ENCODE measurements around the gene SNU13. TPM values are rescaled to one million over a fixed set of nuclear protein-coding genes. Genes with fewer than 3 reads are reported as not detected.

The SNU13 gene
- total and polyA plus RNA-seq, 2 donors (not counting 1 experiment from before 2014, with no cell fraction given) = 61.6 to 164 TPM

DNA sequence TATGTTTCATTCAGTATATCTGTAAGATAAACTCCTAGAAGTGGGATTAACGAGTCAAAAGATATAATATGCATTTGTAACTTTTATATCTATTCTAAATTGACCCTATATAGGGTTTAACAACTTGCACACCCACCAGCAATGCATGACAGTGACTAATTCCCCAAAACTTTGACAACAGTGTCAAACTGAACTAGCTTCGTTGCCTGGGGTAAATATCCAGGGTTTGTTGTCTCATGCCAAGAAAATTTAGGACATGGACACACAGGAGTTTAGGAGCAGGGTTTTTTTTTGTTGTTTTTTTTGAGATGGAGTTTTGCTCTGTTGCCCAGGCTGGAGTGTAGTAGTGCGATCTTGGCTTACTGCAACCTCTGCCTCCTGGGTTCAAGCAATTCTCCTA is 5.1 kb downstream of the SNU13 start:
- Histone ChIP-seq H3K27ac (ENCODE audit: insufficient read depth, low read length) (no peak overlapping the region), H3K27me3 (ENCODE audit: control insufficient read depth, insufficient read depth, low read length) (no peaks in the 10 kb centered on the region), H3K9me3 (ENCODE audit: control insufficient read depth, insufficient read depth, low read depth, low read length) (no peaks in the 10 kb centered on the region), H3K4me2 (ENCODE audit: extremely low read depth, insufficient read depth, low read length) (no peak overlapping the region), H3K36me3 (ENCODE audit: control insufficient read depth, insufficient read depth, low read length) (peaks cover 4% of the 10 kb centered on the region), H4K20me1 (ENCODE audit: control insufficient read depth, extremely low read depth, insufficient read depth, low read length) (no peaks in the 10 kb centered on the region), H3K9ac (ENCODE audit: insufficient read depth, low read length) (no peak overlapping the region), H3K79me2 (ENCODE audit: control insufficient read depth, insufficient read depth, low read length) (peaks cover 91% of the 10 kb centered on the region), H3K4me3 (replicated peaks in 1 of 4; ENCODE audit: control extremely low read depth in 1 of 4, insufficient read depth in 1 of 4, low read depth in 3 of 4, low read length in 4 of 4) (no peak overlapping the region), H3K4me1 (ENCODE audit: control insufficient read depth, extremely low read depth, insufficient read depth, low read length) (peaks cover 2% of the 10 kb centered on the region), H2AFZ (ENCODE audit: low read length) (no peak overlapping the region)
- TF ChIP-seq EZH2 (IDR thresholded peaks at IDR 0.05; ENCODE audit: low read length, missing control alignments) = no peak
- TF ChIP-seq, protein P1, sequence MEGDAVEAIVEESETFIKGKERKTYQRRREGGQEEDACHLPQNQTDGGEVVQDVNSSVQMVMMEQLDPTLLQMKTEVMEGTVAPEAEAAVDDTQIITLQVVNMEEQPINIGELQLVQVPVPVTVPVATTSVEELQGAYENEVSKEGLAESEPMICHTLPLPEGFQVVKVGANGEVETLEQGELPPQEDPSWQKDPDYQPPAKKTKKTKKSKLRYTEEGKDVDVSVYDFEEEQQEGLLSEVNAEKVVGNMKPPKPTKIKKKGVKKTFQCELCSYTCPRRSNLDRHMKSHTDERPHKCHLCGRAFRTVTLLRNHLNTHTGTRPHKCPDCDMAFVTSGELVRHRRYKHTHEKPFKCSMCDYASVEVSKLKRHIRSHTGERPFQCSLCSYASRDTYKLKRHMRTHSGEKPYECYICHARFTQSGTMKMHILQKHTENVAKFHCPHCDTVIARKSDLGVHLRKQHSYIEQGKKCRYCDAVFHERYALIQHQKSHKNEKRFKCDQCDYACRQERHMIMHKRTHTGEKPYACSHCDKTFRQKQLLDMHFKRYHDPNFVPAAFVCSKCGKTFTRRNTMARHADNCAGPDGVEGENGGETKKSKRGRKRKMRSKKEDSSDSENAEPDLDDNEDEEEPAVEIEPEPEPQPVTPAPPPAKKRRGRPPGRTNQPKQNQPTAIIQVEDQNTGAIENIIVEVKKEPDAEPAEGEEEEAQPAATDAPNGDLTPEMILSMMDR (conservative IDR thresholded peaks at IDR 0.05 in 1 of 2, IDR thresholded peaks at IDR 0.05 in 1 of 2; ENCODE audit: low read depth in 1 of 2, low read length in 2 of 2) = no peak
- DNase-seq (ENCODE audit: low read depth in 2 of 2) = no peak

DNA sequence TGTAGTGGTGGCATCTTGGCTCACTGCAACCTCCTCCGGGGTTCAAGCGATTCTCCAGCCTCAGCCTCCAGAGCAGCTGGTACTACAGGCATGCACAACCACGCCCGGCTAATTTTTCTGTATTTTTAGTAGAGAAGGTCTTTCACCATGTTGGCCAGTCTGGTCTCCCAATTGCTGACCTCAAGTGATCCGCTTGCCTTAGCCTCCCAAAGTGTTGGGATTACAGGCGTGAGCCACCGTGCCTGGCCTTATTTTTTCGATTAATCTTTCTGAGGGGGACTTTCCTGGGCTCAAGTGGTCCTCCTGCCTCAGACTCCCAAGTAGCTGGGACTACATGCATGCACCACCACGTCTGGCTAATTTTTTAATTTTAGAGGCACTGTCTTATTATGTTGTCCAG is 5.6 kb downstream of the SNU13 start:
- no peaks in the 10 kb centered on the region for H3K9me3 ChIP-seq (ENCODE audit: control insufficient read depth, insufficient read depth, low read depth, low read length)
- no peak for DNase-seq (ENCODE audit: low read depth in 2 of 2)
- no peak for TF ChIP-seq EZH2 (IDR thresholded peaks at IDR 0.05; ENCODE audit: low read length, missing control alignments)
- TF ChIP-seq, protein P1 (conservative IDR thresholded peaks at IDR 0.05 in 1 of 2, IDR thresholded peaks at IDR 0.05 in 1 of 2; ENCODE audit: low read depth in 1 of 2, low read length in 2 of 2) = no peak
- H3K79me2 ChIP-seq (ENCODE audit: control insufficient read depth, insufficient read depth, low read length) = peaks cover 91% of the 10 kb centered on the region
- H2AFZ ChIP-seq (ENCODE audit: low read length) = no peak overlapping the region
- peak overlapping the region in 2 of 4 experiments; percentile 72 to 79 for H3K4me3 ChIP-seq (replicated peaks in 1 of 4; ENCODE audit: control extremely low read depth in 1 of 4, insufficient read depth in 1 of 4, low read depth in 3 of 4, low read length in 4 of 4)
- H3K4me2 ChIP-seq (ENCODE audit: extremely low read depth, insufficient read depth, low read length) = peak overlapping the region; percentile 79
- H3K27me3 ChIP-seq (ENCODE audit: control insufficient read depth, insufficient read depth, low read length) = no peaks in the 10 kb centered on the region
- H3K36me3 ChIP-seq (ENCODE audit: control insufficient read depth, insufficient read depth, low read length) = peaks cover 5% of the 10 kb centered on the region
- peaks cover 2% of the 10 kb centered on the region for H3K4me1 ChIP-seq (ENCODE audit: control insufficient read depth, extremely low read depth, insufficient read depth, low read length)
- H4K20me1 ChIP-seq (ENCODE audit: control insufficient read depth, extremely low read depth, insufficient read depth, low read length) = no peaks in the 10 kb centered on the region
- H3K9ac ChIP-seq (ENCODE audit: insufficient read depth, low read length) = no peak overlapping the region
- H3K27ac ChIP-seq (ENCODE audit: insufficient read depth, low read length) = peak overlapping the region; percentile 91

DNA sequence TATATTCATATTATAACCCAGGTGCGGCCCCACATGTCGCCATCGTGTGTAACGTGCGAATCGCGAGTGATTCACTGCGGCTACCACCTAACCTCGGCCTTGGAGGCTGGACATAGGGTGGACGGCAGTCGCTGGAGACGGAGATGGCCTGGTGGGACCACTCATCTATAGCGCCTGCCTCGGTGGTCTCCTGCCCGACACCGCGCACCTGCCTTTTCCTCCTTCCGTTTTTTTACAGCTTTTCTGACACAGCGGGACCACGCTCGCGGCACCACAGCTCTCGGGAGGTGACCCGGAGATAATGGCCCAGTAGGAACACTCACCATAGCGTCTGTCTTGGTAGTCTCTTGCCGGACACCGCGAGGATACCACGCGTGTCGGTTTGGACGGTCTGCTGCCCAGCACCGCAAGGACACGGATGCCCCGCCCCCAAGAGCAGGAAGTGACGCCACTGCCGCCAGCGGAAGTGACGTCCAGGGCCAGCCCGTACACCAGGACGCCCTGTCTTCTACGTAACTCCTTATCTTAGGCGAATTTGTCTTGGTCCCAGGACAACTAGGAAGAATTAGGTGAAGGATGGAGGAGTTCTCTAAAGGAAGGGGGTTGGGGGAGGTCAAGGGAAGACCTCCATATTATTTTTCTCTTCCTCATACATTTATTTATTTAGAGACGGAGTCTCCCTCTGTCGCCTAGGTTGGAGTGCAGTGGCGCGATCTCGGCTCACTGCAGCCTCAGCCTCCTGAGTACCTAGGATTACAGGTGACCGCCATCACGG is 6.4 kb downstream of the SNU13 start:
- DNase-seq (ENCODE audit: low read depth in 2 of 2) = peak; percentile 87 to 88
- H3K36me3 ChIP-seq (ENCODE audit: control insufficient read depth, insufficient read depth, low read length) = peaks cover 5% of the 10 kb centered on the region
- peak overlapping the region; percentile 91 for H3K27ac ChIP-seq (ENCODE audit: insufficient read depth, low read length)
- no peaks in the 10 kb centered on the region for H3K27me3 ChIP-seq (ENCODE audit: control insufficient read depth, insufficient read depth, low read length)
- no peaks in the 10 kb centered on the region for H4K20me1 ChIP-seq (ENCODE audit: control insufficient read depth, extremely low read depth, insufficient read depth, low read length)
- H3K9ac ChIP-seq (ENCODE audit: insufficient read depth, low read length) = peak overlapping the region; percentile 69
- H3K4me3 ChIP-seq (replicated peaks in 1 of 4; ENCODE audit: control extremely low read depth in 1 of 4, insufficient read depth in 1 of 4, low read depth in 3 of 4, low read length in 4 of 4) = peak overlapping the region; percentile 52 to 79 (median 66)
- TF ChIP-seq, protein P1 (conservative IDR thresholded peaks at IDR 0.05 in 1 of 2, IDR thresholded peaks at IDR 0.05 in 1 of 2; ENCODE audit: low read depth in 1 of 2, low read length in 2 of 2) = no peak
- TF ChIP-seq EZH2 (IDR thresholded peaks at IDR 0.05; ENCODE audit: low read length, missing control alignments) = no peak
- no peaks in the 10 kb centered on the region for H3K9me3 ChIP-seq (ENCODE audit: control insufficient read depth, insufficient read depth, low read depth, low read length)
- H3K4me1 ChIP-seq (ENCODE audit: control insufficient read depth, extremely low read depth, insufficient read depth, low read length) = peaks cover 2% of the 10 kb centered on the region
- H2AFZ ChIP-seq (ENCODE audit: low read length) = peak overlapping the region; percentile 65
- peak overlapping the region; percentile 79 for H3K4me2 ChIP-seq (ENCODE audit: extremely low read depth, insufficient read depth, low read length)
- peaks cover 86% of the 10 kb centered on the region for H3K79me2 ChIP-seq (ENCODE audit: control insufficient read depth, insufficient read depth, low read length)

Measured in fibroblast of lung (primary cell).